DOHH2 (cell line): Measurements from ENCODE around the gene LAMTOR1.
A peak's percentile ranks its signal among the peaks of the same experiment; 100 is the strongest.

Source experiments
- H3F3A ChIP-seq: fragments of 200-600 bp; sonication (generic), shearing (Covaris generic); 2 replicates; pipeline ENCODE4 v1.6.0; 2016; ENCODE audit warnings: antibody characterized with exemption, mild to moderate bottlenecking; ENCODE audit not compliant: control insufficient read depth, insufficient read depth
- H3K27ac ChIP-seq: fragments of 200-600 bp; sonication (generic); 2 replicates; pipeline ENCODE4 v1.5.1; 2014; ENCODE audit warnings: low read depth, mild to moderate bottlenecking, low read length, moderate library complexity
- H3K27me3 ChIP-seq: fragments of 200-600 bp; sonication (generic); 2 replicates; pipeline ENCODE4 v1.6.1; 2014; ENCODE audit warnings: mild to moderate bottlenecking, low read length, mixed read lengths; ENCODE audit not compliant: control insufficient read depth
- H3K36me3 ChIP-seq: fragments of 200-600 bp; sonication (generic); 2 replicates; pipeline ENCODE4 v1.6.1; 2014; ENCODE audit warnings: mild to moderate bottlenecking, low read length, moderate library complexity, mixed read lengths; ENCODE audit not compliant: control insufficient read depth
- H3K4me1 ChIP-seq: fragments of 200-600 bp; sonication (generic); 2 replicates; pipeline ENCODE4 v1.6.1; 2014; ENCODE audit warnings: mild to moderate bottlenecking, low read length, mixed read lengths; ENCODE audit not compliant: control insufficient read depth
- H3K4me2 ChIP-seq: fragments of 200-600 bp; sonication (generic); 2 replicates; pipeline ENCODE4 v1.6.0; 2014; ENCODE audit warnings: mild to moderate bottlenecking, low read length, moderate library complexity
- H3K4me3 ChIP-seq: fragments of 200-600 bp; sonication (generic); 2 replicates; pipeline ENCODE4 v1.5.1; 2014; ENCODE audit warnings: mild to moderate bottlenecking, low read length, mixed read lengths
- H3K79me2 ChIP-seq: fragments of 200-600 bp; sonication (generic); 2 replicates; pipeline ENCODE4 v1.6.1; 2014; ENCODE audit warnings: mild to moderate bottlenecking, low read length, mixed read lengths; ENCODE audit not compliant: control insufficient read depth
- H3K9me2 ChIP-seq: fragments of 200-600 bp; sonication (generic); replicated peaks from 2 replicates; pipeline ENCODE4 v1.6.1; 2014; ENCODE audit warnings: mild to moderate bottlenecking, low read length, mixed read lengths; ENCODE audit not compliant: control insufficient read depth
- H3K9me3 ChIP-seq: fragments of 200-600 bp; sonication (generic); 2 replicates; pipeline ENCODE4 v1.6.1; 2014; ENCODE audit warnings: antibody characterized with exemption, low read length, mixed read lengths; ENCODE audit not compliant: control insufficient read depth, insufficient read depth
- H4K20me1 ChIP-seq: fragments of 200-600 bp; sonication (generic); 2 replicates; pipeline ENCODE4 v1.6.0; 2014; ENCODE audit warnings: low read depth, mild to moderate bottlenecking, antibody characterized with exemption, low read length, moderate library complexity; ENCODE audit not compliant: control insufficient read depth, insufficient read depth
- CTCF ChIP-seq: fragments of 200-600 bp; sonication (generic); IDR thresholded peaks from one replicate; pipeline ENCODE4 v1.5.1; 2014; ENCODE audit warnings: antibody characterized with exemption, mild to moderate bottlenecking, low read depth, low read length; ENCODE audit not compliant: poor library complexity, severe bottlenecking
- EZH2phosphoT487 ChIP-seq: fragments of 200-600 bp; sonication (generic); IDR thresholded peaks from 2 replicates; pipeline ENCODE4 v1.6.1; 2017; ENCODE audit warnings: borderline replicate concordance, mild to moderate bottlenecking, antibody characterized with exemption, low read length, moderate library complexity, mixed read lengths

The LAMTOR1 gene

GRCh38 chr11:72061739-72062396 lies 41.2 kb downstream of the LAMTOR1 start:
- Histone ChIP-seq H3K9me3 (no peaks in the 10 kb centered on the region), H3K79me2 (peaks cover 49% of the 10 kb centered on the region), H4K20me1 (no peaks in the 10 kb centered on the region), H3K27ac (no peak overlapping the region; the same call in 1 of the 2 replicates), H3K4me1 (peaks cover 14% of the 10 kb centered on the region), H3K27me3 (no peaks in the 10 kb centered on the region), H3K4me2 (peak overlapping the region; percentile 35), H3K9me2 (no peaks in the 10 kb centered on the region), H3F3A (peaks cover 3% of the 10 kb centered on the region; the same call in 1 of the 2 replicates), H3K4me3 (no peak overlapping the region), H3K36me3 (peaks cover 37% of the 10 kb centered on the region)
- TF ChIP-seq CTCF (no peak), EZH2phosphoT487 (no peak)

- Histone ChIP-seq H3K4me1 (peaks cover 14% of the 10 kb centered on the region), H3K79me2 (peaks cover 61% of the 10 kb centered on the region), H3K27me3 (no peaks in the 10 kb centered on the region), H3K4me2 (no peak overlapping the region), H3K9me2 (no peaks in the 10 kb centered on the region), H4K20me1 (no peaks in the 10 kb centered on the region), H3K36me3 (peaks cover 40% of the 10 kb centered on the region), H3K9me3 (no peaks in the 10 kb centered on the region), H3F3A (no peaks in the 10 kb centered on the region; the same call in 1 of the 2 replicates), H3K27ac (no peak overlapping the region), H3K4me3 (no peak overlapping the region)
- no peak for TF ChIP-seq CTCF
- no peak for TF ChIP-seq EZH2phosphoT487
Measured at GRCh38 chr11:72058416-72059034, 44.6 kb downstream of the LAMTOR1 start.

GRCh38 chr11:72048766-72049460 lies 54.2 kb downstream of the LAMTOR1 start:
- Histone ChIP-seq H3K4me3 (no peak overlapping the region), H3F3A (peaks cover 1% of the 10 kb centered on the region; the same call in 1 of the 2 replicates), H3K27ac (no peak overlapping the region), H3K27me3 (no peaks in the 10 kb centered on the region), H3K9me2 (no peaks in the 10 kb centered on the region), H4K20me1 (0 out of 2 replicates have a peak, but pooled peaks cover 3% of the 10 kb centered on the region), H3K4me1 (peaks cover under 1% of the 10 kb centered on the region; the same call in 1 of the 2 replicates), H3K4me2 (no peak overlapping the region), H3K9me3 (no peaks in the 10 kb centered on the region), H3K79me2 (peaks cover 51% of the 10 kb centered on the region), H3K36me3 (peaks cover 12% of the 10 kb centered on the region)
- TF ChIP-seq EZH2phosphoT487, result no peak
- TF ChIP-seq CTCF, result no peak
